ENCODE results near the gene PRKG1.

DNA sequence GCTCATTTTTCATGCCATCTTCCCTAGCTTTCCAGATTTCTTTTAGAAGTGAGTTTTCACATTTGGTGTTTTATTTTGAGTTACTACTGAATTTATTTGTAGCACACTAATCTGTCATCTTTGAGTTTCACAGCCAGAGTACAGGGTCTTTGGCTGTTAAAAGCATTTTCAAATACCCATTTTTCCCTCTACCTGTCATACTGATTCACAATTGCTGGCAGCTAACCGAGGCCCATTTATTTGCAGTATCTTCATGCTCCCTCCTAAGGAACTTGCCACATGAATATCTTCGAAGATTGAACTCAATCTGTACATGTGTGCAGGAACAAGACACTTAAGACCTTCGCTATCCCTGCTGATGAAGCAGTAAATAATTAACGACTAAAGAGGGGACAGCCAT lies 1194.9 kb downstream of the PRKG1 start:
- TF ChIP-seq, protein P1, sequence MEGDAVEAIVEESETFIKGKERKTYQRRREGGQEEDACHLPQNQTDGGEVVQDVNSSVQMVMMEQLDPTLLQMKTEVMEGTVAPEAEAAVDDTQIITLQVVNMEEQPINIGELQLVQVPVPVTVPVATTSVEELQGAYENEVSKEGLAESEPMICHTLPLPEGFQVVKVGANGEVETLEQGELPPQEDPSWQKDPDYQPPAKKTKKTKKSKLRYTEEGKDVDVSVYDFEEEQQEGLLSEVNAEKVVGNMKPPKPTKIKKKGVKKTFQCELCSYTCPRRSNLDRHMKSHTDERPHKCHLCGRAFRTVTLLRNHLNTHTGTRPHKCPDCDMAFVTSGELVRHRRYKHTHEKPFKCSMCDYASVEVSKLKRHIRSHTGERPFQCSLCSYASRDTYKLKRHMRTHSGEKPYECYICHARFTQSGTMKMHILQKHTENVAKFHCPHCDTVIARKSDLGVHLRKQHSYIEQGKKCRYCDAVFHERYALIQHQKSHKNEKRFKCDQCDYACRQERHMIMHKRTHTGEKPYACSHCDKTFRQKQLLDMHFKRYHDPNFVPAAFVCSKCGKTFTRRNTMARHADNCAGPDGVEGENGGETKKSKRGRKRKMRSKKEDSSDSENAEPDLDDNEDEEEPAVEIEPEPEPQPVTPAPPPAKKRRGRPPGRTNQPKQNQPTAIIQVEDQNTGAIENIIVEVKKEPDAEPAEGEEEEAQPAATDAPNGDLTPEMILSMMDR (conservative IDR thresholded peaks at IDR 0.05 in 1 of 2, IDR thresholded peaks at IDR 0.05 in 1 of 2; ENCODE audit: extremely low read depth in 1 of 2, insufficient read depth in 1 of 2, low read depth in 1 of 2, low read length in 2 of 2) = no peak
- no peak for TF ChIP-seq EZH2 (IDR thresholded peaks at IDR 0.05; ENCODE audit: borderline replicate concordance, low read length)
